GM23338 (cell line): Measurements from ENCODE around the gene NEO1. TPM values are rescaled to one million over a fixed set of nuclear protein-coding genes. Genes with fewer than 3 reads are reported as not detected.

Experiments used
- ATAC-seq: fragments of 200-7000 bp; cut with Tn5 transposase; 3 replicates; pipeline ENCODE4 v1.9.1; 2020
- DNase-seq: peaks from one replicate; pipeline ENCODE4 v3.0.0-alpha.2; 2015; ENCODE audit warnings: low spot score
- H2AFZ ChIP-seq: fragments of 200-600 bp; sonication (generic); 2 replicates; pipeline ENCODE4 v1.8.0; 2016; ENCODE audit warnings: antibody characterized with exemption, mild to moderate bottlenecking, moderate library complexity
- H3F3A ChIP-seq: fragments of 200-600 bp; sonication (generic); replicated peaks from 2 replicates; pipeline ENCODE4 v1.8.0; 2017; ENCODE audit warnings: antibody characterized with exemption, mixed run types, low read depth
- H3K27ac ChIP-seq: fragments of 200-600 bp; sonication (generic); 2 replicates; pipeline ENCODE4 v1.6.1; 2016; ENCODE audit warnings: low read depth
- H3K27me3 ChIP-seq: fragments of 200-600 bp; sonication (generic); 2 replicates; pipeline ENCODE4 v1.8.0; 2016; ENCODE audit warnings: mild to moderate bottlenecking, mixed run types, moderate library complexity; ENCODE audit not compliant: insufficient read depth
- H3K36me3 ChIP-seq: fragments of 200-600 bp; sonication (generic); 2 replicates; pipeline ENCODE4 v1.8.0; 2016; ENCODE audit warnings: mild to moderate bottlenecking; ENCODE audit not compliant: insufficient read depth
- H3K4me1 ChIP-seq: fragments of 200-600 bp; sonication (generic); 2 replicates; pipeline ENCODE4 v1.8.0; 2016; ENCODE audit warnings: mild to moderate bottlenecking, moderate library complexity; ENCODE audit not compliant: insufficient read depth
- H3K4me2 ChIP-seq: fragments of 200-600 bp; sonication (generic); 2 replicates; pipeline ENCODE4 v1.7.1; 2017; ENCODE audit warnings: mixed run types
- H3K4me3 ChIP-seq: fragments of 200-600 bp; sonication (generic); 2 replicates; pipeline ENCODE4 v1.6.1; 2016; ENCODE audit warnings: mixed run types
- H3K79me2 ChIP-seq: fragments of 200-600 bp; sonication (generic); replicated peaks from 2 replicates; pipeline ENCODE4 v1.8.0; 2017; ENCODE audit warnings: mild to moderate bottlenecking; ENCODE audit not compliant: insufficient read depth
- H3K9me2 ChIP-seq: fragments of 200-600 bp; sonication (generic); 2 replicates; pipeline ENCODE4 v1.8.0; 2017; ENCODE audit not compliant: insufficient read depth
- H4K20me1 ChIP-seq: fragments of 200-600 bp; sonication (generic); replicated peaks from 2 replicates; pipeline ENCODE4 v1.8.0; 2017; ENCODE audit warnings: mild to moderate bottlenecking; ENCODE audit not compliant: insufficient read depth
- H3K27ac Mint-ChIP-seq: 2 replicates; pipeline ENCODE4 v1.8.0; 2020; ENCODE audit warnings: inconsistent platforms, mild to moderate bottlenecking, moderate library complexity, mixed read lengths
- H3K27me3 Mint-ChIP-seq: 3 replicates; pipeline ENCODE4 v1.8.0; 2022; ENCODE audit warnings: low read depth, mild to moderate bottlenecking, moderate library complexity, mixed read lengths, inconsistent platforms; ENCODE audit not compliant: insufficient read depth, poor library complexity
- H3K36me3 Mint-ChIP-seq: 3 replicates; pipeline ENCODE4 v1.8.0; 2021; ENCODE audit warnings: low read depth, mild to moderate bottlenecking, inconsistent platforms, moderate library complexity, mixed read lengths
- H3K4me1 Mint-ChIP-seq: 3 replicates; pipeline ENCODE4 v1.8.0; 2020; ENCODE audit warnings: mild to moderate bottlenecking, inconsistent platforms, mixed read lengths
- H3K4me3 Mint-ChIP-seq: 3 replicates; pipeline ENCODE4 v1.8.0; 2021; ENCODE audit warnings: moderate library complexity, mild to moderate bottlenecking, inconsistent platforms, mixed read lengths
- H3K9me3 Mint-ChIP-seq: 3 replicates; pipeline ENCODE4 v1.8.0; 2020; ENCODE audit warnings: moderate library complexity, mild to moderate bottlenecking, inconsistent platforms, mixed read lengths
- CREB1 ChIP-seq: fragments of 250-450 bp; sonication (Bioruptor Pico); IDR thresholded peaks from 2 replicates; pipeline ENCODE4 v1.5.0; 2020; ENCODE audit warnings: low read depth, mild to moderate bottlenecking, moderate library complexity
- CTCF ChIP-seq, 2 experiments: fragments of 200-600 bp in 1 of 2; sonication (generic) in 1 of 2; conservative IDR thresholded peaks; 2 replicates each; pipeline versions ENCODE4 v1.5.1 to v1.6.1; 2016 to 2017; ENCODE audit warnings: antibody characterized with exemption in 2 of 2, low read depth in 2 of 2, mild to moderate bottlenecking in 2 of 2, moderate library complexity in 1 of 2
- ETS1 ChIP-seq: IDR thresholded peaks from 2 replicates; pipeline ENCODE4 v1.6.1; 2016; ENCODE audit warnings: antibody characterized with exemption
- JUNB ChIP-seq: IDR thresholded peaks from one replicate; pipeline ENCODE4 v1.6.1; 2016; ENCODE audit warnings: antibody characterized with exemption; ENCODE audit not compliant: unreplicated experiment
- NANOG ChIP-seq: IDR thresholded peaks from 2 replicates; pipeline ENCODE4 v1.6.1; 2016; ENCODE audit warnings: antibody characterized with exemption, borderline replicate concordance
- POLR2AphosphoS5 ChIP-seq: IDR thresholded peaks from 2 replicates; pipeline ENCODE4 v1.6.1; 2016; ENCODE audit warnings: antibody characterized with exemption, low read depth
- REST ChIP-seq: IDR thresholded peaks from one replicate; pipeline ENCODE4 v1.6.1; 2018; ENCODE audit warnings: antibody characterized with exemption; ENCODE audit not compliant: unreplicated experiment
- STAT1 ChIP-seq: IDR thresholded peaks from one replicate; pipeline ENCODE4 v1.6.1; 2016; ENCODE audit warnings: antibody characterized with exemption; ENCODE audit not compliant: unreplicated experiment
- ZNF114 ChIP-seq: fragments of 250-450 bp; sonication (Bioruptor Pico); IDR thresholded peaks from 2 replicates; pipeline ENCODE4 v1.5.0; 2020; ENCODE audit warnings: mild to moderate bottlenecking, moderate library complexity
- polyA plus RNA-seq: library from polyadenylated mRNA; unstranded; fragments of >200 nt; fragmentation: Nextera tagmentation; extraction: Ambion mirVana; gene quantifications from 2 replicates; pipeline ENCODE4 v1.2.1, GENCODE V29; 2016
- total RNA-seq: library from RNA; depleted of rRNA; stranded (reverse); fragments of >200 nt; shearing (Covaris generic); gene quantifications from 2 replicates; pipeline ENCODE4 v1.2.3, GENCODE V29; 2014

NEO1 gene
- total and polyA plus RNA-seq, 2 experiments from 2014 or later, result 8.4 to 45.8 TPM

GRCh38 chr15:73273181-73274002 lies 221.1 kb downstream of the NEO1 start:
- Histone ChIP-seq H3K9me2 (no peaks in the 10 kb centered on the region), H3K4me2 (no peak overlapping the region), H3K27ac (peak overlapping the region; percentile 13; the same call in 1 of the 2 replicates), H3K79me2 (no peaks in the 10 kb centered on the region), H3K4me1 (no peaks in the 10 kb centered on the region), H3K36me3 (peaks cover 11% of the 10 kb centered on the region; the same call in 1 of the 2 replicates), H4K20me1 (peaks cover 6% of the 10 kb centered on the region; the same call in 1 of the 2 replicates), H2AFZ (no peak overlapping the region), H3K27me3 (no peaks in the 10 kb centered on the region), H3K4me3 (no peak overlapping the region), H3F3A (no peaks in the 10 kb centered on the region)
- Mint-ChIP-seq H3K27ac (no peak overlapping the region), H3K36me3 (peaks cover 12% of the 10 kb centered on the region; the same call in 2 of the 3 replicates), H3K27me3 (no peaks in the 10 kb centered on the region), H3K4me3 (no peak overlapping the region; the same call in 2 of the 3 replicates), H3K9me3 (no peaks in the 10 kb centered on the region), H3K4me1 (peaks cover 4% of the 10 kb centered on the region)
- TF ChIP-seq ZNF114, result no peak
- TF ChIP-seq CTCF (conservative IDR thresholded peaks at IDR 0.05; ENCODE audit: low read depth in 2 of 2), result peak; percentile 86 to 87
- TF ChIP-seq REST, result no peak
- no peak for TF ChIP-seq ETS1
- DNase-seq (peak; percentile 86), ATAC-seq (peak; percentile 100)

GRCh38 chr15:73275862-73276261 lies 223.6 kb downstream of the NEO1 start:
- Histone ChIP-seq H2AFZ (no peak overlapping the region), H3K4me1 (no peaks in the 10 kb centered on the region), H3K27ac (no peak overlapping the region), H3K4me3 (no peak overlapping the region), H4K20me1 (peaks cover 6% of the 10 kb centered on the region; the same call in 1 of the 2 replicates), H3K79me2 (no peaks in the 10 kb centered on the region), H3F3A (no peaks in the 10 kb centered on the region), H3K36me3 (peaks cover 3% of the 10 kb centered on the region; the same call in 1 of the 2 replicates), H3K9me2 (no peaks in the 10 kb centered on the region), H3K27me3 (no peaks in the 10 kb centered on the region), H3K4me2 (no peak overlapping the region)
- Mint-ChIP-seq H3K4me1 (peaks cover 4% of the 10 kb centered on the region), H3K27me3 (peaks cover 2% of the 10 kb centered on the region), H3K9me3 (no peaks in the 10 kb centered on the region), H3K36me3 (peaks cover 12% of the 10 kb centered on the region; the same call in 2 of the 3 replicates), H3K27ac (no peak overlapping the region), H3K4me3 (no peak overlapping the region)
- no peak for ATAC-seq
- no peak for DNase-seq
- no peak for TF ChIP-seq NANOG
- TF ChIP-seq CREB1, result no peak
- no peak for TF ChIP-seq REST
- TF ChIP-seq JUNB, result no peak
- TF ChIP-seq ETS1, result no peak
- no peak for TF ChIP-seq STAT1
- TF ChIP-seq ZNF114, result no peak
- TF ChIP-seq POLR2AphosphoS5, result no peak
